Measurements from ENCODE around the gene BANF1.

The BANF1 gene

GRCh38 chr11:66015454-66015881 lies 13.2 kb downstream of the BANF1 start:
- TF ChIP-seq CEBPB (IDR thresholded peaks at IDR 0.05) = no peak
- TF ChIP-seq YY1 (IDR thresholded peaks at IDR 0.05; ENCODE audit: low read depth) = no peak
- peak; percentile 46; the same call in 1 of the 2 replicates for TF ChIP-seq USF1 (IDR thresholded peaks at IDR 0.05)
- peak; percentile 81; the same call in 1 of the 2 replicates for TF ChIP-seq FOXM1 (IDR thresholded peaks at IDR 0.05; ENCODE audit: borderline replicate concordance, low read depth)
- peak; percentile 13; the same call in 1 of the 2 replicates for TF ChIP-seq RAD21 (IDR thresholded peaks at IDR 0.05; ENCODE audit: low read depth)
- no peak for TF ChIP-seq TAF1 (IDR thresholded peaks at IDR 0.05; ENCODE audit: low read depth)
- TF ChIP-seq CREB1 (IDR thresholded peaks at IDR 0.05; ENCODE audit: low read depth) = no peak
- TF ChIP-seq MAX (IDR thresholded peaks at IDR 0.05) = peak; percentile 88
- peak; percentile 46; the same call in 1 of the 2 replicates for TF ChIP-seq ZBTB7A (IDR thresholded peaks at IDR 0.05; ENCODE audit: low read depth)
- peak; percentile 96 for TF ChIP-seq EP300 (IDR thresholded peaks at IDR 0.05; ENCODE audit: borderline replicate concordance)
- TF ChIP-seq TCF12 (IDR thresholded peaks at IDR 0.05; ENCODE audit: low read depth) = peak; percentile 96
- peak; percentile 94 for TF ChIP-seq TEAD4 (IDR thresholded peaks at IDR 0.05)
- peak; percentile 65 for TF ChIP-seq EGR1 (IDR thresholded peaks at IDR 0.05)
- TF ChIP-seq REST (IDR thresholded peaks at IDR 0.05; ENCODE audit: low read depth) = no peak
- peak; percentile 92 for TF ChIP-seq NFIC (IDR thresholded peaks at IDR 0.05)

DNA sequence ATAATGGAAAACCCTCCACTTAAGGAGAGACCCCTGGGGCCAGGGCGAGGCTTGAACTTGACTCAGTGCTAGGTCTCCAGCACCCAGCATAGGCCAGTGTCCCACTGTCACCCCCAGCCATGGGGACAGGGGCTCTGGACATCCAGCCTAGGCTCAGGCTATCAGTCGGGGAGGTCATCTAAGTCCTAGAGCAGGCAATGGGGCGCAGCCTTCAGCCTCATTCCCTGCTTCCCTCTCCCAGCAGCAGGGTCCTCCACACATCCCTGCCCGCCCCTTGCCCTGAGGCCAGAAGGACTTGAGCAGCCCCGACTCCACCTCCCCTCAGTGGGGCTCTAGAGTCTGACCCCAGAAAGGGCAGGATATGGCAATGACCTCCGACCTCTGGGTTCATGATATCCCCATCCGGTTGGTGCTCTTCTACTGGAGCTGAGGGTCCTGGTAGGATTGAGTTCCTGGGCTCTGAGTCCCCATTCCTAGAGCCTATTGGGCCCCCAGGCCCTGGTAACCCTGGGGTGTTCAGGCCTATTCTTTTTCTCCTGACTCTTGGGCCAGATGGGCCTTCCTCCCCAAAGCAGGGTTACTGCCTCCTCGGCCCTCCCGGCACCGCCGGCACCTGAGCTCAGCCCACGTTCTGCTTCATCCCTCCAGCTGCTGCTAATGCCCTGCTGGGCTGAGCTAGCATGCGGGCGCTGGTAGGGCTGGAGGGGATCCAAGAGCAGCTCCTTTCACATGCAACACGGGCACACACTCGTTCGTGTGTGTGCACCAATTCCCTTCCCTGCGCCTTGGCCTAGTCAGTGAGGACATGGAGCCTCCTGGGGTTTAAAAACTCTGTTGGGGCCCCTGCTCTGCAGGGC lies 13.9 kb downstream of the BANF1 start:
- TF ChIP-seq FOXM1 (IDR thresholded peaks at IDR 0.05; ENCODE audit: borderline replicate concordance, low read depth) = no peak
- TF ChIP-seq RAD21 (IDR thresholded peaks at IDR 0.05; ENCODE audit: low read depth) = no peak
- peak; percentile 61 for TF ChIP-seq NFIC (IDR thresholded peaks at IDR 0.05)
- TF ChIP-seq CEBPB (IDR thresholded peaks at IDR 0.05) = no peak
- no peak for TF ChIP-seq USF1 (IDR thresholded peaks at IDR 0.05)
- TF ChIP-seq YY1 (IDR thresholded peaks at IDR 0.05; ENCODE audit: low read depth) = no peak
- no peak for TF ChIP-seq EP300 (IDR thresholded peaks at IDR 0.05; ENCODE audit: borderline replicate concordance)
- TF ChIP-seq REST (IDR thresholded peaks at IDR 0.05; ENCODE audit: low read depth) = no peak
- TF ChIP-seq EGR1 (IDR thresholded peaks at IDR 0.05) = no peak
- TF ChIP-seq CREB1 (IDR thresholded peaks at IDR 0.05; ENCODE audit: low read depth) = no peak
- TF ChIP-seq TCF12 (IDR thresholded peaks at IDR 0.05; ENCODE audit: low read depth) = no peak
- TF ChIP-seq MAX (IDR thresholded peaks at IDR 0.05) = peak; percentile 57; the same call in 1 of the 2 replicates
- no peak for TF ChIP-seq TEAD4 (IDR thresholded peaks at IDR 0.05)
- no peak for TF ChIP-seq ZBTB7A (IDR thresholded peaks at IDR 0.05; ENCODE audit: low read depth)
- TF ChIP-seq TAF1 (IDR thresholded peaks at IDR 0.05; ENCODE audit: low read depth) = no peak

- TF ChIP-seq RAD21 (IDR thresholded peaks at IDR 0.05; ENCODE audit: low read depth) (no peak), USF1 (IDR thresholded peaks at IDR 0.05) (no peak)
Observed at GRCh38 chr11:66016793-66017177, 14.5 kb downstream of the BANF1 start.

DNA sequence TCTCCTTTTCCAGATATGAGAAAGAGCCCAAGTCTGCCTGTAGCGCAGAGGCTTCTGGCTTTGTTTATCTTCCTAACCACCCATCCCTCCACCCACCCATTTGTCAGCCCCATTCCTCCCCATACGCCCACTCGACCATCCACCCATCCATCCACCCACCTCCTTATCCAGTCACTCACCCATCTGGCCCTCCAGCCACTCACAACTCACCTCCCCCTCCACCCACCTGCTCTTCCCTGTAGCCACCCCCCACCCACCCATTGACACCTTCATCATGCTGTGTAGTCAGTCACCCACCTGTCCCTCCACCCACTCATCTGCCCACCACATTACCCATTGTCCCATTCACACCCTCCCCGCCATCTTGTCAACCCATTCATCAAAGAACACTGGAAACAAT lies 15.0 kb downstream of the BANF1 start:
- TF ChIP-seq REST (IDR thresholded peaks at IDR 0.05; ENCODE audit: low read depth) (no peak), EGR1 (IDR thresholded peaks at IDR 0.05) (no peak), CREB1 (IDR thresholded peaks at IDR 0.05; ENCODE audit: low read depth) (no peak), USF1 (IDR thresholded peaks at IDR 0.05) (no peak), RAD21 (IDR thresholded peaks at IDR 0.05; ENCODE audit: low read depth) (no peak), EP300 (IDR thresholded peaks at IDR 0.05; ENCODE audit: borderline replicate concordance) (no peak), FOXM1 (IDR thresholded peaks at IDR 0.05; ENCODE audit: borderline replicate concordance, low read depth) (no peak), TAF1 (IDR thresholded peaks at IDR 0.05; ENCODE audit: low read depth) (no peak), NFIC (IDR thresholded peaks at IDR 0.05) (no peak), MAX (IDR thresholded peaks at IDR 0.05) (no peak), ZBTB7A (IDR thresholded peaks at IDR 0.05; ENCODE audit: low read depth) (no peak), CEBPB (IDR thresholded peaks at IDR 0.05) (no peak), YY1 (IDR thresholded peaks at IDR 0.05; ENCODE audit: low read depth) (no peak), TEAD4 (IDR thresholded peaks at IDR 0.05) (no peak), TCF12 (IDR thresholded peaks at IDR 0.05; ENCODE audit: low read depth) (no peak)
